ENCODE results near the gene PIPOX. TPM values are rescaled to one million over a fixed set of nuclear protein-coding genes. Genes with fewer than 3 reads are reported as not detected.
"Not testable (repeated sequence)": the region's sequence is repeated elsewhere in the genome, so short reads cannot be mapped to it uniquely, and the experiment has no call there.

The PIPOX gene
- total RNA-seq, 1 donor from 2014 or later: 1.7 TPM

DNA sequence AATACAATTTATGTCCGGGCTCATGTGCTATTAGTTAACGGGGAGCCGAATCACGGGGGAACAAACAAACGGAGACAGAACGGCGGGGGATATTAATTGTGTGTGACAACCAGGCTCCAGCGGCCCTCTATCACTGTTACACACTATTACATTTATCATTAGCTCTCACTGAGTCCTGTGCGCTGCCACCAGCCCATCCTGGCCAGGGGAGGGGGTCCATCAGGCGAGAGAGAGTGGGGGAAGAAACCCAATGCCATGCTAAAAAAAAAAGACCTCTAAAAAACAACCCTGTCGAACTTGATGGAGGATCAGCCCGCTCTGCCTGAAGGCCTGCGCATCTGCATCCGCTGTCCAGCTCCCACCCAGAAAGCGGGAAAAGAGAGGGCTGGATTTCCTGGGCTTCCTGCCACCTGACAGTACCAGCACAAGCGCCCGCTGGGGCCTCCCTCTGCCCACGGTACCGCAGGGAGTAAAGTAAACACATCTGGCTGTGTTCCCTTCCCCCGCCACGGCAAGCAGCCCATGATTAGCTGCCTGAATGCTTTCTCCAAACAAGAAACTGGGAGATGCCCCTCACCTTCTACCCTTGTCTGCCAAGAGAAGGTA lies 41.7 kb downstream of the PIPOX start:
- Histone ChIP-seq H3K27ac (no peak overlapping the region), H3K9me3 (no peaks in the 10 kb centered on the region), H3K4me3 (no peak overlapping the region), H3K4me1 (no peaks in the 10 kb centered on the region), H3K27me3 (no peaks in the 10 kb centered on the region), H3K36me3 (peaks cover 0 to 72% of the 10 kb centered on the region in 2 donors)
- intact Hi-C loops (cut with DNase I): no loop called here
- DNase-seq (ENCODE audit: extremely low spot score in 2 of 2): no peak
- no peak for TF ChIP-seq POLR2AphosphoS5 (IDR thresholded peaks at IDR 0.05; ENCODE audit: insufficient read depth in 1 of 2, low read depth in 1 of 2)
- no peak for TF ChIP-seq POLR2A (IDR thresholded peaks at IDR 0.05)
- TF ChIP-seq, protein P1, sequence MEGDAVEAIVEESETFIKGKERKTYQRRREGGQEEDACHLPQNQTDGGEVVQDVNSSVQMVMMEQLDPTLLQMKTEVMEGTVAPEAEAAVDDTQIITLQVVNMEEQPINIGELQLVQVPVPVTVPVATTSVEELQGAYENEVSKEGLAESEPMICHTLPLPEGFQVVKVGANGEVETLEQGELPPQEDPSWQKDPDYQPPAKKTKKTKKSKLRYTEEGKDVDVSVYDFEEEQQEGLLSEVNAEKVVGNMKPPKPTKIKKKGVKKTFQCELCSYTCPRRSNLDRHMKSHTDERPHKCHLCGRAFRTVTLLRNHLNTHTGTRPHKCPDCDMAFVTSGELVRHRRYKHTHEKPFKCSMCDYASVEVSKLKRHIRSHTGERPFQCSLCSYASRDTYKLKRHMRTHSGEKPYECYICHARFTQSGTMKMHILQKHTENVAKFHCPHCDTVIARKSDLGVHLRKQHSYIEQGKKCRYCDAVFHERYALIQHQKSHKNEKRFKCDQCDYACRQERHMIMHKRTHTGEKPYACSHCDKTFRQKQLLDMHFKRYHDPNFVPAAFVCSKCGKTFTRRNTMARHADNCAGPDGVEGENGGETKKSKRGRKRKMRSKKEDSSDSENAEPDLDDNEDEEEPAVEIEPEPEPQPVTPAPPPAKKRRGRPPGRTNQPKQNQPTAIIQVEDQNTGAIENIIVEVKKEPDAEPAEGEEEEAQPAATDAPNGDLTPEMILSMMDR (IDR thresholded peaks at IDR 0.05): no peak

DNA sequence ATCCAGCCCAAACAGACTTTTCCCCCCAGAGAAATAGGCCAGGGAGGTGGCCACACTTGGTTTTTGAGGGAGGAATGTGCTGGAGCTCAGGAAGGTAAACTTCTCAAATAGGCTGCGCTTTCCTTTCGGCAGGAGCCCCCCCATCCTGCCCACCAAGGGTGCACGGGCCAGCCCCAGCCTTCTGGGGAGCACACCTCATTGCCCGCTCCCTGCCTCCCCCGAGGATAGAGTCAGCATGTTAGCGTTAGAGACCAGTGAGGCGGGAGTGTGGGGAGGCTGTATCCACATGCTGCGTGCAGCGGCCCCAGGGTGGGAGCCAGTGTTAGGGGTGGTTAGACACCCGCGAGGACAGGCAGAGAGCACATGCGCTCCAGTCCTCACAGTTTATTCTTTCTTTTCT lies 42.3 kb downstream of the PIPOX start:
- peaks cover 0 to 72% of the 10 kb centered on the region in 2 donors for H3K36me3 ChIP-seq
- intact Hi-C loops (cut with DNase I): no loop called here

DNA sequence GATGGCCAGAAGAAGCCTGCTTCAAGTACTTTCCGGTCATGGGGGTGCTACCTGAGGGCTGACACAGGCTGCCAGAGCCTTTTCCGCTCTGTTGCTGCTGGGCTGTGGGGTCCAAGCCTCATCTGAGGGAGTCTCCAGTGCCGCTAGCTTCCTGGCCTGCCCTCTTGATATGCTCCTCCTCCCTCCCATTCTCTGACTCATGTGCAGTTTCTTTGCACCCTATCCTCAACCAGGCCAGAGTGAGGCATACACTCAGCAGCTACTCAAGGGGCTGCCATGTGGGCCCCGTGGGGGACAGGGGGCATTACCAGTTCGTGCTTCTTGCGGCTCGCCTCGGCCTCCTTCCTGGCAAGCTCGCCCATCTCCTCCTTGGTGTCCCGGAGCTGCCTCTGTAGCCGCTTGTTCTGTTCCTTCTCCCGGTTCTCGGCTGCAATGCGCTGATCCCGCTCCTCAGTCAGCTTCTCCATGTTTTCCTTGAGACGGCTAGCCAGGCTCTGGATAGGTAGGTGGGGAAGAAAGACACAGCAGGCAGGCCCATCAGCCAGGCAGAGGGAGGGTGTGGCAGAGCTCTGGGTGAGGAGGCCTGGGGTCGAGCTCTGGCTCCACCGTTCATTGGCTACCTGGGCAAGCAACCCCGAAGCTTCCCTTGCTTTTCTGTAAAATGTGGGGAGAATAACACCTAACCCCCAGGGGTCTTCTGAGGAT lies 43.8 kb downstream of the PIPOX start:
- DNase-seq (ENCODE audit: extremely low spot score in 2 of 2): no peak
- Histone ChIP-seq H3K27me3 (no peaks in the 10 kb centered on the region), H3K4me3 (no peak overlapping the region), H3K36me3 (peaks cover 0 to 74% of the 10 kb centered on the region in 2 donors), H3K9me3 (no peaks in the 10 kb centered on the region), H3K27ac (no peak overlapping the region), H3K4me1 (no peaks in the 10 kb centered on the region)
- TF ChIP-seq POLR2A (IDR thresholded peaks at IDR 0.05): no peak
- TF ChIP-seq POLR2AphosphoS5 (IDR thresholded peaks at IDR 0.05; ENCODE audit: insufficient read depth in 1 of 2, low read depth in 1 of 2): no peak
- TF ChIP-seq, protein P1 (IDR thresholded peaks at IDR 0.05): no peak
- intact Hi-C loops (cut with DNase I): no loop called here

More for the DNA sequence above, 42.3 kb downstream of the PIPOX start:
- Histone ChIP-seq H3K27me3 (no peaks in the 10 kb centered on the region), H3K9me3 (no peaks in the 10 kb centered on the region), H3K4me3 (no peak overlapping the region), H3K27ac (no peak overlapping the region), H3K4me1 (no peaks in the 10 kb centered on the region)
- TF ChIP-seq, protein P1 (IDR thresholded peaks at IDR 0.05): no peak
- TF ChIP-seq POLR2A (IDR thresholded peaks at IDR 0.05) (no peak), POLR2AphosphoS5 (IDR thresholded peaks at IDR 0.05; ENCODE audit: insufficient read depth in 1 of 2, low read depth in 1 of 2) (no peak)
- DNase-seq (ENCODE audit: extremely low spot score in 2 of 2): no peak

DNA sequence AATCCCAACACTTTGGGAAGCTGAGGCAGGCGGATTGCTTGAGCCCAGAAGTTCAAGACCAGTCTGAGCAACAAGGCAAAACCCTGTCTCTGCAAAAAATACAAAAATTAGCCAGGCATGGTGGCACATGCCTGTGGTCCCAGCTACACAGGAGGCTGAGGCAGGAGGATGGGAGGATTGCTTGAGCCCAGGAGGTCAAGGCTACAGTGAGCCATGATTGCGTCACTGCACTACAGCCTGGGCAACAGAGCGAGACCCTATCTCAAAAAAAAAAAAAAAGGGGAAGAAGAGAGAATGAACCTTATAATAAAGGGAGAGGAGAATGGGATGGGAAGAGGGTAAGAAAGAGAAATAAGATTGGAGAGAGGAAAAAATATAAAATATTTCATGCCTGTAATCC lies 45.8 kb downstream of the PIPOX start:
- H3K27ac ChIP-seq; H3K9me3 ChIP-seq; H3K4me1 ChIP-seq; H3K4me3 ChIP-seq; intact Hi-C loops (cut with DNase I); H3K27me3 ChIP-seq; DNase-seq (ENCODE audit: extremely low spot score in 2 of 2): not testable (repeated sequence)
- peaks cover 0 to 83% of the 10 kb centered on the region in 2 donors for H3K36me3 ChIP-seq

DNA sequence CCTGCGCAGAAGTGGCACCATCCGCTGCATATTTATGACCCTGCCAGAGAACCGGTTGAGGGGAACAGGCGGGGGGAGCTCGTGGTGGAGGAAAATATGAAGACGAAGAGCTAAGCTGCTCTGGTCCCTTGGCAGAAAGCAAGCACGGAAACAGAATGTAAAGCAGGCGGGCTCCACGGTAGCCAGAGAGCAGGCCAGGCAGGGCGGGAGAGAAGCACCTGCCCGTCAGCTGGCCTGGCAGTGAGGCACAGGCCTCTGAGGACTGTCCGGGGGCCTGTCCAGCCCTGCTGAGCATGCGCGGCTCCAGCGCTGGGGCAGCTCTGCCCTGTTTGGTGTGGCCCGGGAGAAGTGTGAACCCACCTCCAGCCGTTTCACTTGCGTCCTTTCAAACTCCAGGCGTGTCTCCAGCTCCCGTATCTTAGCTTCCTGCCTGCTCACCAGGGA lies 46.7 kb downstream of the PIPOX start:
- DNase-seq (ENCODE audit: extremely low spot score in 2 of 2): no peak
- no peaks in the 10 kb centered on the region for H3K9me3 ChIP-seq
- no peaks in the 10 kb centered on the region for H3K4me1 ChIP-seq
- TF ChIP-seq POLR2AphosphoS5 (IDR thresholded peaks at IDR 0.05; ENCODE audit: insufficient read depth in 1 of 2, low read depth in 1 of 2): no peak
- TF ChIP-seq POLR2A (IDR thresholded peaks at IDR 0.05): no peak
- TF ChIP-seq, protein P1 (IDR thresholded peaks at IDR 0.05): no peak
- intact Hi-C loops (cut with DNase I): no loop called here
- peaks cover 0 to 89% of the 10 kb centered on the region in 2 donors for H3K36me3 ChIP-seq
- no peak overlapping the region for H3K27ac ChIP-seq
- no peak overlapping the region for H3K4me3 ChIP-seq
- no peaks in the 10 kb centered on the region for H3K27me3 ChIP-seq

All from vagina (tissue), 2 donors.